Measurements from ENCODE around the gene SLC7A11. TPM values are rescaled to one million over a fixed set of nuclear protein-coding genes. Genes with fewer than 3 reads are reported as not detected.
A peak's percentile ranks its signal among the peaks of the same experiment; 100 is the strongest.

The SLC7A11 gene
- total and polyA plus RNA-seq, 4 donors, result 22.9 to 385 (median 121) TPM

GRCh38 chr4:138182838-138183426 is 59.2 kb downstream of the SLC7A11 start:
- Histone ChIP-seq H3K4me3 (ENCODE audit: low read depth, low read length) (no peak overlapping the region), H3K36me3 (ENCODE audit: control insufficient read depth, insufficient read depth, low read length) (no peaks in the 10 kb centered on the region), H3K27me3 (ENCODE audit: control insufficient read depth, insufficient read depth, low read length) (no peaks in the 10 kb centered on the region), H3K4me1 (ENCODE audit: control insufficient read depth, insufficient read depth, low read length) (peaks cover 4% of the 10 kb centered on the region), H3K27ac (ENCODE audit: low read depth, low read length) (no peak overlapping the region), H3K9me3 (ENCODE audit: control insufficient read depth, insufficient read depth, low read length) (no peaks in the 10 kb centered on the region)
- peak in 3 of 6 donors; percentile 47 to 91 (median 79) for DNase-seq (ENCODE audit: low read depth in 4 of 6, low spot score in 6 of 6)
- WGBS (ENCODE audit: insufficient coverage), result 46% methylated on average over 5 of the region's 6 CpGs

- 28% methylated on average over 5 of the region's 6 CpGs for WGBS (ENCODE audit: insufficient coverage)
- Histone ChIP-seq H3K27me3 (ENCODE audit: control insufficient read depth, insufficient read depth, low read length) (no peaks in the 10 kb centered on the region), H3K27ac (ENCODE audit: low read depth, low read length) (no peak overlapping the region), H3K9me3 (ENCODE audit: control insufficient read depth, insufficient read depth, low read length) (no peaks in the 10 kb centered on the region), H3K4me1 (ENCODE audit: control insufficient read depth, insufficient read depth, low read length) (peaks cover 3% of the 10 kb centered on the region), H3K4me3 (ENCODE audit: low read depth, low read length) (no peak overlapping the region), H3K36me3 (ENCODE audit: control insufficient read depth, insufficient read depth, low read length) (peaks cover 3% of the 10 kb centered on the region)
- DNase-seq (ENCODE audit: low read depth in 4 of 6, low spot score in 6 of 6), result peak in 2 of 6 donors; percentile 48 to 62
Measured at GRCh38 chr4:138181287-138181686, 60.9 kb downstream of the SLC7A11 start.

- Histone ChIP-seq H3K4me3 (ENCODE audit: low read depth, low read length) (no peak overlapping the region), H3K27me3 (ENCODE audit: control insufficient read depth, insufficient read depth, low read length) (no peaks in the 10 kb centered on the region), H3K36me3 (ENCODE audit: control insufficient read depth, insufficient read depth, low read length) (peaks cover 3% of the 10 kb centered on the region), H3K4me1 (ENCODE audit: control insufficient read depth, insufficient read depth, low read length) (peaks cover 3% of the 10 kb centered on the region), H3K27ac (ENCODE audit: low read depth, low read length) (no peak overlapping the region), H3K9me3 (ENCODE audit: control insufficient read depth, insufficient read depth, low read length) (no peaks in the 10 kb centered on the region)
- DNase-seq (ENCODE audit: low read depth in 4 of 6, low spot score in 6 of 6), result no peak
- WGBS (ENCODE audit: insufficient coverage), result no CpG with 5 or more reads among the region's 5 CpGs
Measured at GRCh38 chr4:138178566-138178965, 63.6 kb downstream of the SLC7A11 start.

- H3K36me3 ChIP-seq (ENCODE audit: control insufficient read depth, insufficient read depth, low read length), result peaks cover 3% of the 10 kb centered on the region
- peaks cover 3% of the 10 kb centered on the region for H3K4me1 ChIP-seq (ENCODE audit: control insufficient read depth, insufficient read depth, low read length)
- H3K9me3 ChIP-seq (ENCODE audit: control insufficient read depth, insufficient read depth, low read length), result no peaks in the 10 kb centered on the region
- H3K27me3 ChIP-seq (ENCODE audit: control insufficient read depth, insufficient read depth, low read length), result no peaks in the 10 kb centered on the region
- WGBS (ENCODE audit: insufficient coverage), result no CpG with 5 or more reads among the region's 2 CpGs
- no peak overlapping the region for H3K27ac ChIP-seq (ENCODE audit: low read depth, low read length)
- no peak for DNase-seq (ENCODE audit: low read depth in 4 of 6, low spot score in 6 of 6)
- H3K4me3 ChIP-seq (ENCODE audit: low read depth, low read length), result no peak overlapping the region
Measured at GRCh38 chr4:138177278-138177968, 64.7 kb downstream of the SLC7A11 start.

- H3K27me3 ChIP-seq (ENCODE audit: control insufficient read depth, insufficient read depth, low read length), result no peaks in the 10 kb centered on the region
- no peak overlapping the region for H3K4me3 ChIP-seq (ENCODE audit: low read depth, low read length)
- peak in 3 of 6 donors; percentile 50 to 94 (median 88) for DNase-seq (ENCODE audit: low read depth in 4 of 6, low spot score in 6 of 6)
- WGBS (ENCODE audit: insufficient coverage), result no CpG with 5 or more reads among the region's 5 CpGs
- no peaks in the 10 kb centered on the region for H3K9me3 ChIP-seq (ENCODE audit: control insufficient read depth, insufficient read depth, low read length)
- peaks cover 3% of the 10 kb centered on the region for H3K4me1 ChIP-seq (ENCODE audit: control insufficient read depth, insufficient read depth, low read length)
- H3K36me3 ChIP-seq (ENCODE audit: control insufficient read depth, insufficient read depth, low read length), result peaks cover 3% of the 10 kb centered on the region
- H3K27ac ChIP-seq (ENCODE audit: low read depth, low read length), result no peak overlapping the region
Measured at GRCh38 chr4:138174981-138175794, 67.0 kb downstream of the SLC7A11 start.

- Histone ChIP-seq H3K4me3 (ENCODE audit: low read depth, low read length) (no peak overlapping the region), H3K36me3 (ENCODE audit: control insufficient read depth, insufficient read depth, low read length) (no peaks in the 10 kb centered on the region), H3K4me1 (ENCODE audit: control insufficient read depth, insufficient read depth, low read length) (no peaks in the 10 kb centered on the region), H3K27ac (ENCODE audit: low read depth, low read length) (no peak overlapping the region), H3K27me3 (ENCODE audit: control insufficient read depth, insufficient read depth, low read length) (no peaks in the 10 kb centered on the region), H3K9me3 (ENCODE audit: control insufficient read depth, insufficient read depth, low read length) (no peaks in the 10 kb centered on the region)
- peak in 2 of 6 donors; percentile 31 to 52 for DNase-seq (ENCODE audit: low read depth in 4 of 6, low spot score in 6 of 6)
- WGBS (ENCODE audit: insufficient coverage), result no CpG with 5 or more reads among the region's 1 CpG
Measured at GRCh38 chr4:138164208-138164607, 77.9 kb downstream of the SLC7A11 start.

GRCh38 chr4:138163171-138163570 is 79.0 kb downstream of the SLC7A11 start:
- no peak overlapping the region for H3K27ac ChIP-seq (ENCODE audit: low read depth, low read length)
- H3K27me3 ChIP-seq (ENCODE audit: control insufficient read depth, insufficient read depth, low read length), result no peaks in the 10 kb centered on the region
- no peaks in the 10 kb centered on the region for H3K9me3 ChIP-seq (ENCODE audit: control insufficient read depth, insufficient read depth, low read length)
- DNase-seq (ENCODE audit: low read depth in 4 of 6, low spot score in 6 of 6), result no peak
- H3K4me3 ChIP-seq (ENCODE audit: low read depth, low read length), result no peak overlapping the region
- no peaks in the 10 kb centered on the region for H3K4me1 ChIP-seq (ENCODE audit: control insufficient read depth, insufficient read depth, low read length)
- WGBS (ENCODE audit: insufficient coverage), result 96% methylated on average over 2 of the region's 2 CpGs
- no peaks in the 10 kb centered on the region for H3K36me3 ChIP-seq (ENCODE audit: control insufficient read depth, insufficient read depth, low read length)

- Histone ChIP-seq H3K27ac (ENCODE audit: low read depth, low read length) (no peak overlapping the region), H3K36me3 (ENCODE audit: control insufficient read depth, insufficient read depth, low read length) (no peaks in the 10 kb centered on the region), H3K9me3 (ENCODE audit: control insufficient read depth, insufficient read depth, low read length) (no peaks in the 10 kb centered on the region), H3K4me3 (ENCODE audit: low read depth, low read length) (no peak overlapping the region), H3K4me1 (ENCODE audit: control insufficient read depth, insufficient read depth, low read length) (no peaks in the 10 kb centered on the region), H3K27me3 (ENCODE audit: control insufficient read depth, insufficient read depth, low read length) (no peaks in the 10 kb centered on the region)
- DNase-seq (ENCODE audit: low read depth in 4 of 6, low spot score in 6 of 6), result no peak
Measured at GRCh38 chr4:138162259-138162658, 79.9 kb downstream of the SLC7A11 start.

GRCh38 chr4:138161351-138161750 is 80.8 kb downstream of the SLC7A11 start:
- no peaks in the 10 kb centered on the region for H3K27me3 ChIP-seq (ENCODE audit: control insufficient read depth, insufficient read depth, low read length)
- 77% methylated on average over 1 of the region's 2 CpGs for WGBS (ENCODE audit: insufficient coverage)
- DNase-seq (ENCODE audit: low read depth in 4 of 6, low spot score in 6 of 6), result no peak
- H3K9me3 ChIP-seq (ENCODE audit: control insufficient read depth, insufficient read depth, low read length), result no peaks in the 10 kb centered on the region
- no peak overlapping the region for H3K27ac ChIP-seq (ENCODE audit: low read depth, low read length)
- no peaks in the 10 kb centered on the region for H3K4me1 ChIP-seq (ENCODE audit: control insufficient read depth, insufficient read depth, low read length)
- no peak overlapping the region for H3K4me3 ChIP-seq (ENCODE audit: low read depth, low read length)
- H3K36me3 ChIP-seq (ENCODE audit: control insufficient read depth, insufficient read depth, low read length), result no peaks in the 10 kb centered on the region

All from spinal cord (tissue), 10 donors.